NCI-H2081 (cell line): ENCODE data around the gene KCNK16.

ENCODE experiments used
- DNase-seq, 2 experiments: peaks; one replicate each; lab custom pipeline; 2025; lab: John Stamatoyannopoulos, UW

KCNK16 gene

GRCh38 chr6:39276379-39276995, 46.0 kb downstream of the KCNK16 start:
- no peak for DNase-seq

GRCh38 chr6:39274903-39275302, 47.6 kb downstream of the KCNK16 start:
- no peak for DNase-seq

GRCh38 chr6:39274471-39274870, 48.0 kb downstream of the KCNK16 start:
- no peak for DNase-seq

- no peak for DNase-seq
Measured at GRCh38 chr6:39273406-39273821, 49.1 kb downstream of the KCNK16 start.

- DNase-seq = no peak
Measured at GRCh38 chr6:39269961-39270360, 52.5 kb downstream of the KCNK16 start.

- DNase-seq = no peak
Measured at GRCh38 chr6:39268721-39269120, 53.8 kb downstream of the KCNK16 start.

GRCh38 chr6:39268171-39268570, 54.3 kb downstream of the KCNK16 start:
- DNase-seq = no peak

GRCh38 chr6:39266782-39267355, 55.6 kb downstream of the KCNK16 start:
- DNase-seq = no peak

GRCh38 chr6:39266375-39266774, 56.1 kb downstream of the KCNK16 start:
- no peak for DNase-seq
